ENCODE data around the gene TUBGCP6.

The TUBGCP6 gene

GRCh38 chr22:50194037-50194805 lies 50.6 kb downstream of the TUBGCP6 start:
- DNase-seq = no peak

GRCh38 chr22:50193621-50194020 lies 51.2 kb downstream of the TUBGCP6 start:
- no peak for DNase-seq

- DNase-seq = peak; percentile 71
These were observed 52.2 kb downstream of the TUBGCP6 start for GRCh38 chr22:50192436-50193204.

GRCh38 chr22:50190941-50191741 lies 53.7 kb downstream of the TUBGCP6 start:
- peak; percentile 81 for DNase-seq

- DNase-seq = peak; percentile 88
These were observed 54.5 kb downstream of the TUBGCP6 start for GRCh38 chr22:50190182-50190940.

GRCh38 chr22:50189849-50190181 lies 55.0 kb downstream of the TUBGCP6 start:
- DNase-seq = no peak

- DNase-seq = no peak
These were observed 55.5 kb downstream of the TUBGCP6 start for GRCh38 chr22:50189184-50189848.

GRCh38 chr22:50188356-50188755 lies 56.5 kb downstream of the TUBGCP6 start:
- no peak for DNase-seq

- DNase-seq = peak; percentile 48
These were observed 57.9 kb downstream of the TUBGCP6 start for GRCh38 chr22:50186761-50187523.

GRCh38 chr22:50186181-50186714 lies 58.6 kb downstream of the TUBGCP6 start:
- no peak for DNase-seq

- DNase-seq = peak; percentile 89
These were observed 59.3 kb downstream of the TUBGCP6 start, which contains the start of gene TRABD for GRCh38 chr22:50185375-50186087. Gene TRABD, plus strand, starts transcription at chr22:50185913. Its CDS starts 7,148 bp downstream, at chr22:50193061.

GRCh38 chr22:50184902-50185374 lies 59.9 kb downstream of the TUBGCP6 start:
- no peak for DNase-seq

- no peak for DNase-seq
These were observed 60.6 kb downstream of the TUBGCP6 start for GRCh38 chr22:50184004-50184901.

- no peak for DNase-seq
These were observed 61.5 kb downstream of the TUBGCP6 start for GRCh38 chr22:50183141-50183971.

- DNase-seq = no peak
These were observed 62.4 kb downstream of the TUBGCP6 start for GRCh38 chr22:50182176-50183081.

- DNase-seq = no peak
These were observed 63.9 kb downstream of the TUBGCP6 start for GRCh38 chr22:50180727-50181521.
